Trophoblast cell (in vitro differentiated cells and primary cell): ENCODE data around the gene CLDN24.

ENCODE experiments used
- DNase-seq, 2 donors: peaks; one replicate each; pipeline ENCODE4 v3.0.0-alpha.2; 2016
- H2AFZ ChIP-seq: 2 replicates; pipeline ENCODE4 v1.6.1; 2013; ENCODE audit warnings: low read length, moderate library complexity, mild to moderate bottlenecking; ENCODE audit not compliant: insufficient read depth, poor library complexity
- H2AK5ac ChIP-seq: 2 replicates; pipeline ENCODE4 v1.6.1; 2013; ENCODE audit warnings: mild to moderate bottlenecking, low read length
- H2BK120ac ChIP-seq: 2 replicates; pipeline ENCODE4 v1.6.1; 2013; ENCODE audit warnings: low read length, mild to moderate bottlenecking, moderate library complexity; ENCODE audit not compliant: insufficient read depth, poor library complexity
- H2BK12ac ChIP-seq: 2 replicates; pipeline ENCODE4 v1.6.1; 2013; ENCODE audit warnings: mild to moderate bottlenecking, low read length, moderate library complexity
- H2BK5ac ChIP-seq: 2 replicates; pipeline ENCODE4 v1.6.1; 2013; ENCODE audit warnings: low read length, low read depth, moderate library complexity, mild to moderate bottlenecking; ENCODE audit not compliant: poor library complexity
- H3K14ac ChIP-seq: 2 replicates; pipeline ENCODE4 v1.6.1; 2013; ENCODE audit warnings: mild to moderate bottlenecking, low read length
- H3K18ac ChIP-seq: 2 replicates; pipeline ENCODE4 v1.6.1; 2013; ENCODE audit warnings: mild to moderate bottlenecking, low read length
- H3K23ac ChIP-seq: 2 replicates; pipeline ENCODE4 v1.6.1; 2013; ENCODE audit warnings: low read length
- H3K27ac ChIP-seq: 2 replicates; pipeline ENCODE4 v1.5.1; 2013; ENCODE audit warnings: low read depth, mild to moderate bottlenecking, inconsistent platforms, low read length, moderate library complexity
- H3K27me3 ChIP-seq: 2 replicates; pipeline ENCODE4 v1.6.1; 2013; ENCODE audit warnings: inconsistent platforms, mild to moderate bottlenecking, low read length, moderate library complexity; ENCODE audit not compliant: insufficient read depth
- H3K36me3 ChIP-seq, 2 experiments: 1 replicate in 1 of 2; 2 replicates in 1 of 2; pipeline ENCODE4 v1.6.1; 2013; ENCODE audit warnings: low read length in 2 of 2, mild to moderate bottlenecking in 2 of 2, moderate library complexity in 1 of 2; ENCODE audit not compliant: insufficient read depth in 2 of 2, control insufficient read depth in 1 of 2
- H3K4ac ChIP-seq: 2 replicates; pipeline ENCODE4 v1.6.1; 2013; ENCODE audit warnings: low read depth, mild to moderate bottlenecking, low read length, moderate library complexity
- H3K4me1 ChIP-seq, 2 experiments: 1 replicate in 1 of 2; 2 replicates in 1 of 2; pipeline ENCODE4 v1.6.1; 2013; ENCODE audit warnings: low read length in 2 of 2, mild to moderate bottlenecking in 2 of 2, moderate library complexity in 1 of 2; ENCODE audit not compliant: insufficient read depth in 2 of 2, control insufficient read depth in 1 of 2
- H3K4me2 ChIP-seq: 2 replicates; pipeline ENCODE4 v1.6.1; 2013; ENCODE audit warnings: inconsistent platforms, mild to moderate bottlenecking, low read length, moderate library complexity
- H3K4me3 ChIP-seq: 2 replicates; pipeline ENCODE4 v1.5.1; 2013; ENCODE audit warnings: mild to moderate bottlenecking, low read depth, low read length, inconsistent platforms
- H3K79me1 ChIP-seq: one replicate; pipeline ENCODE4 v1.6.1; 2013; ENCODE audit warnings: low read length
- H3K79me2 ChIP-seq: 2 replicates; pipeline ENCODE4 v1.6.1; 2013; ENCODE audit warnings: low read length, mild to moderate bottlenecking; ENCODE audit not compliant: control insufficient read depth, insufficient read depth, poor library complexity
- H3K9ac ChIP-seq: 2 replicates; pipeline ENCODE4 v1.6.1; 2013; ENCODE audit warnings: mild to moderate bottlenecking, low read length
- H3K9me3 ChIP-seq: 2 replicates; pipeline ENCODE4 v1.6.1; 2013; ENCODE audit warnings: low read depth, mild to moderate bottlenecking, control low read depth, inconsistent platforms, low read length; ENCODE audit not compliant: insufficient read depth
- H4K12ac ChIP-seq: 2 replicates; pipeline ENCODE4 v1.6.1; 2013; ENCODE audit warnings: low read depth, mild to moderate bottlenecking, low read length, moderate library complexity
- H4K8ac ChIP-seq: 2 replicates; pipeline ENCODE4 v1.6.1; 2013; ENCODE audit warnings: low read depth, mild to moderate bottlenecking, low read length, moderate library complexity
- H4K91ac ChIP-seq: one replicate; pipeline ENCODE4 v1.6.1; 2013; ENCODE audit warnings: low read depth, mild to moderate bottlenecking, low read length, moderate library complexity
- WGBS: extraction: QIAGEN DNeasy Blood & Tissue Kit; methylation state at CpG from one replicate; pipeline ENCODE4 v1.1.7; 2013; ENCODE audit warnings: missing lambda C conversion rate; ENCODE audit not compliant: insufficient read length, insufficient coverage; ENCODE audit errors: extremely low coverage; 5-methylcytosine and 5-hydroxymethylcytosine counted together

CLDN24 gene

DNA sequence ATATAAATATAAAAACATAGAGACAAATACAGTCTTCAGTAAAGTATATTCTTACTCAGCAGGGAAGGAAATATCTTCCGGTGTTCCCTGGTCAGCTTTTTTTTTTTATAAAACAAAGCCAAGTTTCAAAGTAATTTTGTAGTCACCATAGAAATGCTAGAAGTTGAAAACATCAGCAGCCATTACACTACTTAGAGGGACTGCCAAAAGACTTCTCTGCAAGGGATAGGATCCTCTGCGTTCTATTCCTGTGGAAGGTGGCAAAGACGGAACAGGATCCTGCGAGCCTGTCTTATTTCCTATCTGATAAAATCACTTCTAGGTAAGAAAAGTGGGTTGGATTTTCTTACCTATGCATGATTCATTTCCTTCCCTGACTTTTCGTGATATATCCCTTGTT, 21.6 kb downstream of the CLDN24 start:
- peaks cover 3 to 6% of the 10 kb centered on the region in 2 experiments for H3K36me3 ChIP-seq
- H3K9ac ChIP-seq, result no peak overlapping the region
- WGBS, result no CpG with 5 or more reads among the region's 5 CpGs

DNA sequence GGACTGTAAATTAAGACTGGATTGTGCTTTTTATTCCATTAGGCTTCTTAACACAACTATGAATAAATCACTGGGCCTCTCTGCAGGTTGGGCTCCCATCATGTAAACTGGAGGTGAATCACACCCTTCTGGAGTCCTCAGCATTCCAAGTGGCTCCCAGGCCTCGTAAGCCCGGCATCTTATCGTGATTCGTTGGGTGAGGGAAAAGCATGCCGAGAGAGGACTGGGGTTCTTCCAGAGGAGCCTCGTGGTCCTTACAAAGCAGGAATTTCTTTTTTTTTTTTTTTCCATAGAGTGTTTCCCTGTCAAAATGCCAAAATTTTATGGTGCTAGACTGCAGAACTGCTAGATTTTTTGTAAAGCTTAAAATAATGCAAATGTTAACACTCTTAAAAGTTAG, 22.2 kb downstream of the CLDN24 start:
- Histone ChIP-seq H3K14ac (no peak overlapping the region), H3K4me3 (no peak overlapping the region), H4K91ac (no peak overlapping the region), H4K12ac (no peak overlapping the region), H3K23ac (no peak overlapping the region), H3K9me3 (no peaks in the 10 kb centered on the region), H2AFZ (no peak overlapping the region), H3K27me3 (no peaks in the 10 kb centered on the region), H3K4me2 (no peak overlapping the region), H2BK12ac (no peak overlapping the region), H3K4me1 (peaks cover 6 to 8% of the 10 kb centered on the region in 2 experiments), H4K8ac (no peak overlapping the region), H2AK5ac (no peak overlapping the region), H2BK120ac (no peak overlapping the region), H3K79me2 (no peaks in the 10 kb centered on the region), H3K27ac (no peak overlapping the region), H3K18ac (no peak overlapping the region), H3K79me1 (no peaks in the 10 kb centered on the region), H3K36me3 (peaks cover 3 to 6% of the 10 kb centered on the region in 2 experiments), H3K9ac (no peak overlapping the region), H2BK5ac (no peak overlapping the region), H3K4ac (no peak overlapping the region)
- WGBS, result no CpG with 5 or more reads among the region's 6 CpGs
- DNase-seq, result no peak

More for the DNA sequence above, 21.6 kb downstream of the CLDN24 start:
- Histone ChIP-seq H3K18ac (no peak overlapping the region), H2BK12ac (no peak overlapping the region), H2AFZ (no peak overlapping the region), H4K12ac (no peak overlapping the region), H3K23ac (no peak overlapping the region), H4K91ac (no peak overlapping the region), H3K14ac (no peak overlapping the region), H3K4me2 (no peak overlapping the region), H3K79me2 (no peaks in the 10 kb centered on the region), H3K4me3 (no peak overlapping the region), H3K27me3 (no peaks in the 10 kb centered on the region), H3K9me3 (no peaks in the 10 kb centered on the region), H3K4ac (no peak overlapping the region), H2BK5ac (no peak overlapping the region), H3K4me1 (peaks cover under 1 to 2% of the 10 kb centered on the region in 2 experiments), H3K79me1 (no peaks in the 10 kb centered on the region), H2AK5ac (no peak overlapping the region), H4K8ac (no peak overlapping the region), H3K27ac (no peak overlapping the region), H2BK120ac (no peak overlapping the region)
- no peak for DNase-seq

DNA sequence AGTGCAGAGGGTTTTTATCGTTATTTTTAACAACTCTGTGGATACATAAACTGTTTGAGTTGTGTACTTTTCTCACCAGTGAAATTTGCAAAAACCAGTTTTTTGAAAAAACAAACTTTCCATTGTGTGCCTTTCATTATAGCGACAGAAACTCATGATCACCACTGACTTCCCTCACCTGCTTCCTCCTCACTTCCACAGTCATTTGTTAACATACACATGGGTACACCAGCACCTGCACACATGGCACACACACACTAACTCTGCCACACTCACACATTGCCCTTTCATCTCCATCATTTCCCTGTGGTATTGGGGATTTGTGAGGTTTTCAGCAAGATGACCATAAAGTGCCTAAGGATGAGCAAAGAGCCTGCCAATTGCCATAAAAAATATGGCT, 22.8 kb downstream of the CLDN24 start:
- no CpG with 5 or more reads among the region's 2 CpGs for WGBS
- no peaks in the 10 kb centered on the region for H3K79me1 ChIP-seq
- H3K23ac ChIP-seq, result no peak overlapping the region
- peaks cover 3 to 6% of the 10 kb centered on the region in 2 experiments for H3K36me3 ChIP-seq
- H3K18ac ChIP-seq, result no peak overlapping the region
- H3K4me3 ChIP-seq, result no peak overlapping the region
- no peaks in the 10 kb centered on the region for H3K79me2 ChIP-seq
- H2BK12ac ChIP-seq, result no peak overlapping the region
- no peak overlapping the region for H4K91ac ChIP-seq
- no peak overlapping the region for H3K4ac ChIP-seq
- H2BK5ac ChIP-seq, result no peak overlapping the region
- no peak overlapping the region for H3K27ac ChIP-seq
- no peak overlapping the region for H3K9ac ChIP-seq
- DNase-seq, result no peak
- H2AFZ ChIP-seq, result no peak overlapping the region
- no peak overlapping the region for H3K4me2 ChIP-seq
- no peak overlapping the region for H3K14ac ChIP-seq
- no peaks in the 10 kb centered on the region for H3K27me3 ChIP-seq
- H2AK5ac ChIP-seq, result no peak overlapping the region
- no peaks in the 10 kb centered on the region for H3K9me3 ChIP-seq
- no peak overlapping the region for H4K8ac ChIP-seq
- peaks cover 7 to 9% of the 10 kb centered on the region in 2 experiments for H3K4me1 ChIP-seq
- no peak overlapping the region for H2BK120ac ChIP-seq
- no peak overlapping the region for H4K12ac ChIP-seq

DNA sequence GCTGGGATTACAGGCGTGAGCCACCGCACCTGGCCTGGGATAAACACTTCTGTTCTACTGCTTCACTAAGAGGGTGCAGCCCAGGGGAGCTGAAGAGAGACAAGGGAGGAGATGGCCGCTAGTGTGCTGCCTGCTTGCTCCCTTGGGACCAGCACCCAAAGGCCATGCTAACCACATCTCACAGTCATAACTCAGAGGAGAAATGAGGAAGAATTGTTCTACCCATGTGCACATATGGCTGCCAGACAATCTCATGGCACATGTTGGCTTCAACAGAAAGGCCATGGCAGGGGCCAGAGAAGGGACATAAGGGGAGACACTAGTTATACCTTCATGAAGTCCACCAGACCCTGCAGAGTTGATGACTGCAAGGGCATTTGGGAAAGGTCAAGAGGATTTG, 24.6 kb downstream of the CLDN24 start:
- no peak overlapping the region for H2AK5ac ChIP-seq
- no peak overlapping the region for H3K14ac ChIP-seq
- H3K4me2 ChIP-seq, result no peak overlapping the region
- no peak overlapping the region for H4K91ac ChIP-seq
- no peak overlapping the region for H4K8ac ChIP-seq
- peaks cover 3 to 6% of the 10 kb centered on the region in 2 experiments for H3K36me3 ChIP-seq
- peaks cover 7 to 9% of the 10 kb centered on the region in 2 experiments for H3K4me1 ChIP-seq
- H3K79me2 ChIP-seq, result no peaks in the 10 kb centered on the region
- no peak overlapping the region for H3K9ac ChIP-seq
- no peaks in the 10 kb centered on the region for H3K9me3 ChIP-seq
- no CpG with 5 or more reads among the region's 3 CpGs for WGBS
- no peak overlapping the region for H3K4ac ChIP-seq
- H2AFZ ChIP-seq, result no peak overlapping the region
- H3K79me1 ChIP-seq, result no peaks in the 10 kb centered on the region
- no peak overlapping the region for H3K4me3 ChIP-seq
- DNase-seq, result no peak
- no peak overlapping the region for H4K12ac ChIP-seq
- no peaks in the 10 kb centered on the region for H3K27me3 ChIP-seq
- no peak overlapping the region for H2BK5ac ChIP-seq
- H2BK120ac ChIP-seq, result no peak overlapping the region
- H3K18ac ChIP-seq, result no peak overlapping the region
- H3K27ac ChIP-seq, result no peak overlapping the region
- H3K23ac ChIP-seq, result no peak overlapping the region
- no peak overlapping the region for H2BK12ac ChIP-seq
